ENCODE measurements around the gene WDR49. TPM values are rescaled to one million over a fixed set of nuclear protein-coding genes. Genes with fewer than 3 reads are reported as not detected.
A peak's percentile ranks its signal among the peaks of the same experiment; 100 is the strongest.

Gene WDR49
- total RNA-seq, 1 donor from 2014 or later, result not detected

DNA sequence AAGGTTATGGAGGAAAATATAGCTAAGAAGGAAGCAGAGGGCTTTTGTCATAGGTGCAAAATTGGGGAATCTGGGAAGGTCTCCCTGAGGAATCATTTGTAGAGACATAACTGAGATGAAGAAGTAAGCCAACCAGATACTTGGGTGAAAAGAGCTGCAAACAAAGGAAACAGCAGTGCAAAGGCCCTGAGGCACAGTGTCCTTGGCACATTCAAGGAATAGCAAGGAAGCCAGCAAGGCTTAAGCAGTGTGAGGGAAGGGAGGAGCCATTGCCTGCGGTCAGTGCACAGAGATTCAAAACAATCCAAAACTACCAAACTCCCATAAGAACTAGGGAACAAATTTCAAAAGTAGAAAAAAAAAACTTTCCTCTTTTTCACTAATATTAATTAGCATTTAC, 88.3 kb downstream of the WDR49 start:
- Histone ChIP-seq H4K20me1 (ENCODE audit: low read depth) (no peaks in the 10 kb centered on the region), H3K4me2 (no peak overlapping the region), H3K4me1 (no peaks in the 10 kb centered on the region), H2AFZ (replicated peaks) (no peak overlapping the region), H3F3A (ENCODE audit: low read depth) (no peaks in the 10 kb centered on the region), H3K27ac (no peak overlapping the region), H3K4me3 (no peak overlapping the region), H3K79me2 (ENCODE audit: low read depth) (no peaks in the 10 kb centered on the region), H3K9me3 (ENCODE audit: low read depth) (no peaks in the 10 kb centered on the region), H3K27me3 (no peaks in the 10 kb centered on the region), H3K36me3 (no peaks in the 10 kb centered on the region), H3K9ac (no peak overlapping the region)
- no peaks in the 10 kb centered on the region for H3K36me3 Mint-ChIP-seq
- H3K27ac Mint-ChIP-seq, result no peak overlapping the region
- H3K4me1 Mint-ChIP-seq, result no peaks in the 10 kb centered on the region
- TF ChIP-seq EZH2phosphoT487 (IDR thresholded peaks at IDR 0.05), result no peak
- TF ChIP-seq, protein P1, sequence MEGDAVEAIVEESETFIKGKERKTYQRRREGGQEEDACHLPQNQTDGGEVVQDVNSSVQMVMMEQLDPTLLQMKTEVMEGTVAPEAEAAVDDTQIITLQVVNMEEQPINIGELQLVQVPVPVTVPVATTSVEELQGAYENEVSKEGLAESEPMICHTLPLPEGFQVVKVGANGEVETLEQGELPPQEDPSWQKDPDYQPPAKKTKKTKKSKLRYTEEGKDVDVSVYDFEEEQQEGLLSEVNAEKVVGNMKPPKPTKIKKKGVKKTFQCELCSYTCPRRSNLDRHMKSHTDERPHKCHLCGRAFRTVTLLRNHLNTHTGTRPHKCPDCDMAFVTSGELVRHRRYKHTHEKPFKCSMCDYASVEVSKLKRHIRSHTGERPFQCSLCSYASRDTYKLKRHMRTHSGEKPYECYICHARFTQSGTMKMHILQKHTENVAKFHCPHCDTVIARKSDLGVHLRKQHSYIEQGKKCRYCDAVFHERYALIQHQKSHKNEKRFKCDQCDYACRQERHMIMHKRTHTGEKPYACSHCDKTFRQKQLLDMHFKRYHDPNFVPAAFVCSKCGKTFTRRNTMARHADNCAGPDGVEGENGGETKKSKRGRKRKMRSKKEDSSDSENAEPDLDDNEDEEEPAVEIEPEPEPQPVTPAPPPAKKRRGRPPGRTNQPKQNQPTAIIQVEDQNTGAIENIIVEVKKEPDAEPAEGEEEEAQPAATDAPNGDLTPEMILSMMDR (IDR thresholded peaks at IDR 0.05), result no peak
- TF ChIP-seq EZH2 (IDR thresholded peaks at IDR 0.05), result no peak
- DNase-seq (ENCODE audit: low spot score), result no peak
- no peak overlapping the region for H3K4me3 Mint-ChIP-seq
- peaks cover 3% of the 10 kb centered on the region for H3K27me3 Mint-ChIP-seq (ENCODE audit: insufficient read depth, low read depth)
- no peaks in the 10 kb centered on the region for H3K9me3 Mint-ChIP-seq

DNA sequence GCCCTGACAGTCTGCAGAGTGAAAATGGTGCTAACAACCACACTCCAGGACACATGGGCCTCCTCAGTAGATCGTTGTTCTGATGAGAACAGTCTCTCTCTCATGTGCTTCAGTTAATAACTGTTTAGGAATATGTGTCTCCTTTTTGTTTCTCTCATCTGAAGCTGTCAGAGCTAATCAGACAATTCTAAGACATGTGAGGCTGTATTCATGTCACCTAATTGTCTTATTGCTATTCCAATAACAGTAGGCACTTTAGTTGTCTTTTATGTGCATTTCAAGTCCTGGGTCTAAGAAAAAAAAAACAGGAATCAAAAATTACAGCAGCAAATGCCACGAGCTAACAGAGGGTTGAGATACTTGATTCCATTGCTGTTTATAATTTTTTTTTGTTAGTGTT, 89.1 kb downstream of the WDR49 start:
- Mint-ChIP-seq H3K27ac (no peak overlapping the region), H3K9me3 (no peaks in the 10 kb centered on the region), H3K4me1 (peaks cover 7% of the 10 kb centered on the region), H3K36me3 (no peaks in the 10 kb centered on the region), H3K4me3 (no peak overlapping the region), H3K27me3 (ENCODE audit: insufficient read depth, low read depth) (peaks cover 3% of the 10 kb centered on the region)
- Histone ChIP-seq H4K20me1 (ENCODE audit: low read depth) (no peaks in the 10 kb centered on the region), H3K4me1 (no peaks in the 10 kb centered on the region), H3F3A (ENCODE audit: low read depth) (no peaks in the 10 kb centered on the region), H3K27me3 (no peaks in the 10 kb centered on the region), H3K79me2 (ENCODE audit: low read depth) (no peaks in the 10 kb centered on the region), H3K27ac (no peak overlapping the region), H3K4me2 (no peak overlapping the region), H3K9me3 (ENCODE audit: low read depth) (no peaks in the 10 kb centered on the region), H3K9ac (no peak overlapping the region), H3K36me3 (no peaks in the 10 kb centered on the region), H3K4me3 (no peak overlapping the region), H2AFZ (replicated peaks) (peak overlapping the region; percentile 42)
- DNase-seq (ENCODE audit: low spot score), result no peak
- TF ChIP-seq EZH2phosphoT487 (IDR thresholded peaks at IDR 0.05), result no peak
- no peak for TF ChIP-seq EZH2 (IDR thresholded peaks at IDR 0.05)
- TF ChIP-seq, protein P1 (IDR thresholded peaks at IDR 0.05), result no peak

DNA sequence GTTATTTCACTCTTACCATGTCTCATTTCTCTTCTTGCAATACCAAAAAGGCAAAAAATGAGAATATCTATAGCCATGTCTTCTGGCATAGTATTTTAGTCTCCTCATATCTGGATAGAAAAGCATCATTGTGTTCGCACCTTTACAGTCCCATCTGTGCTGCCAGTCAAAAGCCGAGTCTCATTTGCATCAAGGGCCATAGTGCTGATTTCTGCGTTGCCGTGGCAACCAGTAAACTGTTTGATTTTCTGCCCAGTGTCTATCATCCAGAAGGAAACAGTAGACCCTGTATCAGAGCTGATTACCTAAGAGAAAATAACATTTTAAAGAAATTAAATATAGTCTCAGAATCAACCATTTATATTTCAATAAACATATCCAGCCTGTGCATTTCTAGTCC, 93.8 kb downstream of the WDR49 start:
- no peaks in the 10 kb centered on the region for H3K79me2 ChIP-seq (ENCODE audit: low read depth)
- Mint-ChIP-seq H3K9me3 (no peaks in the 10 kb centered on the region), H3K36me3 (no peaks in the 10 kb centered on the region), H3K4me1 (peaks cover 7% of the 10 kb centered on the region), H3K27ac (no peak overlapping the region), H3K4me3 (no peak overlapping the region), H3K27me3 (ENCODE audit: insufficient read depth, low read depth) (peaks cover 3% of the 10 kb centered on the region)
- no peaks in the 10 kb centered on the region for H3K36me3 ChIP-seq
- no peaks in the 10 kb centered on the region for H3F3A ChIP-seq (ENCODE audit: low read depth)
- no peaks in the 10 kb centered on the region for H3K4me1 ChIP-seq
- H2AFZ ChIP-seq (replicated peaks), result no peak overlapping the region
- no peak overlapping the region for H3K9ac ChIP-seq
- no peak overlapping the region for H3K27ac ChIP-seq
- H3K27me3 ChIP-seq, result no peaks in the 10 kb centered on the region
- no peaks in the 10 kb centered on the region for H3K9me3 ChIP-seq (ENCODE audit: low read depth)
- H3K4me3 ChIP-seq, result no peak overlapping the region
- H3K4me2 ChIP-seq, result no peak overlapping the region
- TF ChIP-seq EZH2phosphoT487 (IDR thresholded peaks at IDR 0.05) (no peak), EZH2 (IDR thresholded peaks at IDR 0.05) (no peak)
- TF ChIP-seq, protein P1 (IDR thresholded peaks at IDR 0.05), result no peak
- no peaks in the 10 kb centered on the region for H4K20me1 ChIP-seq (ENCODE audit: low read depth)
- peak; percentile 4 for DNase-seq (ENCODE audit: low spot score)
